ENCODE measurements around the gene RNASET2.

- TF ChIP-seq CTCF (IDR thresholded peaks at IDR 0.05; ENCODE audit: low read length) (no peak), EZH2 (IDR thresholded peaks at IDR 0.05; ENCODE audit: borderline replicate concordance, low read length) (no peak)
Observed at GRCh38 chr6:166931426-166931970, 24.9 kb downstream of the RNASET2 start.

All from OCI-LY1 (cell line).